Gastroesophageal sphincter (tissue), 4 donors: ENCODE results near the gene ACTL7A. TPM values are rescaled to one million over a fixed set of nuclear protein-coding genes. Genes with fewer than 3 reads are reported as not detected.
"Not testable (repeated sequence)": the region's sequence is repeated elsewhere in the genome, so short reads cannot be mapped to it uniquely, and the experiment has no call there.

Source experiments
- ATAC-seq: fragments of 150-250 bp; one replicate; pipeline ENCODE4 v1.9.1; 2016; ENCODE audit warnings: mild to moderate bottlenecking, moderate library complexity
- H3K27ac ChIP-seq, 4 donors: fragments of 200-600 bp; sonication (generic) in 3 of 4; 1 replicate in 3 of 4; 2 replicates in 1 of 4; pipeline ENCODE4 v1.5.1; 2016 to 2019
- H3K27me3 ChIP-seq: fragments of 200-600 bp; sonication (generic); one replicate; pipeline ENCODE4 v1.5.1; 2019
- H3K36me3 ChIP-seq, 2 donors: fragments of 200-600 bp; sonication (generic); one replicate each; pipeline ENCODE4 v1.5.1; 2019; ENCODE audit warnings: control low read depth in 1 of 2
- H3K4me1 ChIP-seq, 3 donors: fragments of 200-600 bp; sonication (generic); 1 replicate in 2 of 3; 2 replicates in 1 of 3; pipeline ENCODE4 v1.5.1; 2016 to 2019; ENCODE audit warnings: control low read depth in 2 of 3
- H3K4me3 ChIP-seq, 2 donors: fragments of 200-600 bp; sonication (generic); one replicate each; pipeline ENCODE4 v1.5.1; 2019; ENCODE audit warnings: mild to moderate bottlenecking in 1 of 2, moderate library complexity in 1 of 2
- H3K9me3 ChIP-seq, 3 donors: fragments of 200-600 bp; sonication (generic); one replicate each; pipeline ENCODE4 v1.5.1; 2017 to 2019; ENCODE audit warnings: control low read depth in 2 of 3
- EP300 ChIP-seq: sonication (generic); formaldehyde crosslinking; IDR thresholded peaks from one replicate; pipeline ENCODE4 v1.6.1; 2017; ENCODE audit warnings: antibody characterized with exemption, mild to moderate bottlenecking
- POLR2A ChIP-seq, 2 donors: fragments of 450-650 bp; IDR thresholded peaks; one replicate each; pipeline ENCODE4 v1.6.1; 2017; ENCODE audit warnings: antibody characterized with exemption in 2 of 2, mild to moderate bottlenecking in 2 of 2, moderate library complexity in 1 of 2
- POLR2AphosphoS5 ChIP-seq: sonication (generic); formaldehyde crosslinking; IDR thresholded peaks from one replicate; pipeline ENCODE4 v1.6.1; 2017; ENCODE audit warnings: antibody characterized with exemption
- WGBS, 2 donors: methylation state at CpG; one replicate each; pipeline ENCODE4 v1.1.5; 2018; ENCODE audit warnings: low coverage in 1 of 2; 5-methylcytosine and 5-hydroxymethylcytosine counted together
- total RNA-seq, 4 donors: library from RNA; depleted of rRNA; stranded (reverse); fragments of >200 nt; gene quantifications; one replicate each; pipeline ENCODE4 v1.1.0, GENCODE V29; 2016
- TF ChIP-seq, protein P1 (sequence below), 4 experiments: fragments of 200-600 bp in 2 of 4; fragments of 450-650 bp in 2 of 4; sonication (generic) in 1 of 4; IDR thresholded peaks; one replicate each; pipeline ENCODE4 v1.5.1; 2017 to 2019; ENCODE audit warnings: antibody characterized with exemption in 4 of 4, mild to moderate bottlenecking in 2 of 4, moderate library complexity in 2 of 4

The ACTL7A gene
- total RNA-seq, 4 donors from 2014 or later: not detected

DNA sequence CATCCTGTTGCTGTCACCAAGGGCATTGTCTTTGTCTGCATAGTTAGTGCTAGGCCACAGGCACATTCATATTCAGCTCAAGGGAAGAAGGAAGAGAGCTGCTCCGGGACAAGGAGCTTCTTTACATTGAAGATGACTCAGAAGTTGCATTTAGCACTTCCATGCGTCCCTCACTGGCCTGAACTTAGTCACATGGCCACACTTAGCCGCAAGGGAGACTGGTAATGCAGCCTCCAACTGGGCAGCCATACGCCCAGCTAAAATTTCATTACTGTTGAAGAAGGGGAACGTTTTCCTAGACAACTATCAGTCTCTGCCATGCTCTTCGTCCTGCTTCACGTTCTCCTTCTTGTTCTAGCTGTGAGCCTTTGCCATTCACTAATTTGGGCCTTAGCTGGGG is 26.2 kb upstream of the ACTL7A start:
- 40 to 75% methylated on average over 1 to 7 of the region's 7 CpGs for WGBS, 2 donors
- TF ChIP-seq, protein P1, sequence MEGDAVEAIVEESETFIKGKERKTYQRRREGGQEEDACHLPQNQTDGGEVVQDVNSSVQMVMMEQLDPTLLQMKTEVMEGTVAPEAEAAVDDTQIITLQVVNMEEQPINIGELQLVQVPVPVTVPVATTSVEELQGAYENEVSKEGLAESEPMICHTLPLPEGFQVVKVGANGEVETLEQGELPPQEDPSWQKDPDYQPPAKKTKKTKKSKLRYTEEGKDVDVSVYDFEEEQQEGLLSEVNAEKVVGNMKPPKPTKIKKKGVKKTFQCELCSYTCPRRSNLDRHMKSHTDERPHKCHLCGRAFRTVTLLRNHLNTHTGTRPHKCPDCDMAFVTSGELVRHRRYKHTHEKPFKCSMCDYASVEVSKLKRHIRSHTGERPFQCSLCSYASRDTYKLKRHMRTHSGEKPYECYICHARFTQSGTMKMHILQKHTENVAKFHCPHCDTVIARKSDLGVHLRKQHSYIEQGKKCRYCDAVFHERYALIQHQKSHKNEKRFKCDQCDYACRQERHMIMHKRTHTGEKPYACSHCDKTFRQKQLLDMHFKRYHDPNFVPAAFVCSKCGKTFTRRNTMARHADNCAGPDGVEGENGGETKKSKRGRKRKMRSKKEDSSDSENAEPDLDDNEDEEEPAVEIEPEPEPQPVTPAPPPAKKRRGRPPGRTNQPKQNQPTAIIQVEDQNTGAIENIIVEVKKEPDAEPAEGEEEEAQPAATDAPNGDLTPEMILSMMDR (IDR thresholded peaks at IDR 0.05): no peak
- TF ChIP-seq POLR2AphosphoS5: no peak
- Histone ChIP-seq H3K36me3 (no peaks in the 10 kb centered on the region), H3K9me3 (no peaks in the 10 kb centered on the region), H3K4me3 (no peak overlapping the region), H3K4me1 (no peaks in the 10 kb centered on the region), H3K27me3 (no peaks in the 10 kb centered on the region), H3K27ac (no peak overlapping the region)
- ATAC-seq: no peak

DNA sequence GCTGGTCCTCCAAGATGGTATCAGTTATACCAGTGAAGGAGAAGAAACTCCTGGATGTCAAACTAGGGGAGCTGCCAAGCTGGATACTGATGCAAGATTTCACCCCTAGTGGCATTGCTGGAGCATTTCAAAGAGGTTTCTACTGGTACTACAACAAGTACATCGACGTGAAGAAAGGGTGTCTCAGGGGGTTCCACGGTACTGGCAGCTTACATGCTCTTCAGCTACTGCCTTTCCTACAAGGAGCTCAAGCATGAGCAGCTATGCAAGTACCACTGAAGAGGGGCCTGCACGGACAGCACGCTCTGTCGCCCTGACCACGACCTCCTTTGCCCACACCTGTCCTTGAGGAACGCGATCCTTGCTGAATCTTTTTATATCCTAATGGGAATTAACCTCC is 25.7 kb upstream of the ACTL7A start:
- H3K27ac ChIP-seq: no peak overlapping the region
- 78 to 95% methylated on average over 3 to 8 of the region's 9 CpGs for WGBS, 2 donors
- no peaks in the 10 kb centered on the region for H3K36me3 ChIP-seq
- TF ChIP-seq EP300: no peak
- TF ChIP-seq POLR2A (IDR thresholded peaks at IDR 0.05): no peak
- TF ChIP-seq, protein P1 (IDR thresholded peaks at IDR 0.05): no peak
- no peak for TF ChIP-seq POLR2AphosphoS5
- ATAC-seq: no peak
- H3K4me1 ChIP-seq: no peaks in the 10 kb centered on the region
- H3K27me3 ChIP-seq: no peaks in the 10 kb centered on the region
- H3K4me3 ChIP-seq: no peak overlapping the region
- H3K9me3 ChIP-seq: no peaks in the 10 kb centered on the region

DNA sequence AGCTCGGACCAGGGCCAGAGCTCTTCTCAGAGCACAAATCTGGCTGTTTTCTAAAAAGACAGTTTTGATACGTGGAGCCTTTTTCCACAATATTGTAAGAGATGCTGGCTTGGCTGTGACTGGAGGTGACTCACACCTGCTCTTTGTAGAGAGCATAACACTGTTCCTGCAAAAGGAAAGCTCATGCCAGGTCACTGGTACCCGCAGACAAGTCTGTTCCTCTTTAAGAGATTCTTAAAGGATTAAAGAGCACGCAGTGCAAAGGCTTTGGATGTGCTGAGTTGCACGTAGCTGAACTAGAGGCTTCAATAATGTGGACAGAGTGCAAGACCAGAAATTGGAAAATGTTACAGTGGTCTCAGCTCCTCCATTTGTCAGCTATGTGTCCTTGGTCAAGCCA is 25.3 kb upstream of the ACTL7A start:
- WGBS, 2 donors: 57 to 61% methylated on average over 1 to 4 of the region's 5 CpGs
- H3K27ac ChIP-seq: no peak overlapping the region

DNA sequence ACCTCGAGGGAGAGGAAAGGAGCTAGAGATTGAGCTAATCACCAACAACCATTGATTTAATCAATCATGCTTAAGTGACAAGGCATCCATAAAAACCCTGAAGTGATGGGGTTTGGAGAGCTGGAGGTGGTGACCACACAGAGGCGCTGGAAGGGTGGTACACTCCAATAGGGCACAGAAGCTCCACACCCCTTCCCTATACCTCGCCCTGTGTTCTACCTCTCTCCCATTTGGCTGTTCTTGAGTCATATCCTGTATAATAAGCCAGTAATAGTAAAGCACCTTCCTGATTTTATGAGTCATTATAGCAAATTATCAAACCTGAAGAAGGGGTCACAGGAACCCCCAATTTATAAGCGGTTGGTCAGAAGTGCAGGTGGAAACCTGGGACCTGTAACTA is 24.5 kb upstream of the ACTL7A start:
- whole genome bisulfite sequencing, 2 donors: 71 to 83% methylated on average over 1 to 3 of the region's 4 CpGs
- Histone ChIP-seq H3K36me3 (no peaks in the 10 kb centered on the region), H3K9me3 (no peaks in the 10 kb centered on the region), H3K27ac (no peak overlapping the region), H3K4me3 (no peak overlapping the region), H3K27me3 (no peaks in the 10 kb centered on the region), H3K4me1 (no peaks in the 10 kb centered on the region)
- TF ChIP-seq POLR2A (IDR thresholded peaks at IDR 0.05) (no peak), POLR2AphosphoS5 (no peak), EP300 (no peak)
- TF ChIP-seq, protein P1 (IDR thresholded peaks at IDR 0.05): no peak
- no peak for ATAC-seq

More for the DNA sequence above, 25.3 kb upstream of the ACTL7A start:
- H3K9me3 ChIP-seq: no peaks in the 10 kb centered on the region
- H3K36me3 ChIP-seq: no peaks in the 10 kb centered on the region
- H3K4me1 ChIP-seq: no peaks in the 10 kb centered on the region
- no peaks in the 10 kb centered on the region for H3K27me3 ChIP-seq
- H3K4me3 ChIP-seq: no peak overlapping the region
- TF ChIP-seq POLR2A (IDR thresholded peaks at IDR 0.05) (no peak), POLR2AphosphoS5 (no peak)
- no peak for ATAC-seq

DNA sequence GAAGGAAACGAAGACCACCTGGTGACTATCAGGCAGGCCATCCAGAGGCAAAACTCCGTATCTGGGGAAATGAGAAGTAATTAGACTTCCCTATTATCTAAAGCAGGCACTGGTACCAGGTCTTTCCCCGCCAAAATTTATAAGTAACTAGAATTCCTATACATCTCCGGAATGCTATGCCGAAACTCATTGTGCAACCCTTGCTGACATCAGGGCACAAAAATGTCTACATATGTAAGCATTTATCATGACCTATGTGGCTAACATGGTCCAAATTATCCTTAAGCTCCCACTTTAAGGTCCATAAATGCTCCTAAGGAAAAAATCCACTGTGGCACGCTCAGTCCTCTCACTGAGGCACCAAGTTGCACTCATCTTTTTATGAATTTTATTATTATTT is 24.0 kb upstream of the ACTL7A start:
- Histone ChIP-seq H3K27ac (no peak overlapping the region), H3K9me3 (no peaks in the 10 kb centered on the region), H3K27me3 (no peaks in the 10 kb centered on the region), H3K4me3 (no peak overlapping the region), H3K4me1 (no peaks in the 10 kb centered on the region), H3K36me3 (no peaks in the 10 kb centered on the region)
- ATAC-seq: no peak
- WGBS, 2 donors: 76 to 85% methylated on average over 5 to 6 of the region's 6 CpGs
- TF ChIP-seq POLR2AphosphoS5: no peak
- no peak for TF ChIP-seq EP300

DNA sequence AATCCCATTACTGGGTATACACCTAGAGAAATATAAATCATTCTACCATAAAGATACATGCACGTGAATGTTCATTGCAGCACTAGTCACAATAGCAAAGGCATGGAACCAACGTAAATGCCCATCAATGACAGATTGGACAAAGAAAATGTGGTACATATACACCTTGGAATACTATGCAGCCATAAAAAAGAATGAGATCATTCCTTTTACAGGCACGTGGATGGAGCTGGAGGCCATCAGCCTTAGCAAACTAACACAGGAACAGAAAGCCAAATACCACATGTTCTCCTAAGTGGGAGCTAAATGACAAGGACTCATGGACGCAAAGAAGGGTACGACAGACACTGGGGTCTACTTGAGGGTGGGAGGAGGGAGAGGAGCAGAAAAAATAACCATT is 22.5 kb upstream of the ACTL7A start:
- 75 to 93% methylated on average over 3 to 5 of the region's 5 CpGs for WGBS, 2 donors
- not testable (repeated sequence) for H3K27me3 ChIP-seq, H3K9me3 ChIP-seq, H3K4me3 ChIP-seq, H3K27ac ChIP-seq, H3K36me3 ChIP-seq, H3K4me1 ChIP-seq, ATAC-seq
